AG20443 (cell line): ENCODE results near the gene ETV5.

ENCODE experiments used
- DNase-seq: peaks from one replicate; pipeline ENCODE4 v3.0.0; 2012; ENCODE audit warnings: low spot score, mixed read lengths

ETV5 gene

DNA sequence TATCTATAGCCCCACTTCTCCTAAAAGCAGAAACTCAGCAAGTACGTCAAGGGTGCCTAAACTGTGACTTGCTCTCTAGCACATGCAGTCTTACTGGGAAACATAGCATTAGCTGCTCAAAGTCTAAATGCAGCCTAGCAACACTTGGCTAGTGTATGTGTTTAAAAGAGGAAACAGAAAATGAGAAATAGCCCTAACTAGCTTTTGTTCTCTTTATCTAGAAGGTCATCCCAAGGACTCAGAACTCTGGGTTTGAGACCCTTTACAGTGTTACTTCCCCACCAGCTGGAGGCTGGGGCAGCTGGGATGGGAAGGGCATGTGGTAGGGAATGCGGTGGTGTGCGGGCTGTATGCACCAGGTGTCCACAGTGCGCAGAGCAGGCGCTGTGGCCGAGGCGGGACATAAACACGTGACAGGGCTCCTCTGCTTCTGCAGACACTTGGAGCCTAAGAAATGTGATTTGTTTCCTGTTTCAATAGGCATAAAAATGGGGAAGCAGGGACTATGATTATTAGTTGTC is 13.3 kb downstream of the ETV5 start:
- no peak for DNase-seq

DNA sequence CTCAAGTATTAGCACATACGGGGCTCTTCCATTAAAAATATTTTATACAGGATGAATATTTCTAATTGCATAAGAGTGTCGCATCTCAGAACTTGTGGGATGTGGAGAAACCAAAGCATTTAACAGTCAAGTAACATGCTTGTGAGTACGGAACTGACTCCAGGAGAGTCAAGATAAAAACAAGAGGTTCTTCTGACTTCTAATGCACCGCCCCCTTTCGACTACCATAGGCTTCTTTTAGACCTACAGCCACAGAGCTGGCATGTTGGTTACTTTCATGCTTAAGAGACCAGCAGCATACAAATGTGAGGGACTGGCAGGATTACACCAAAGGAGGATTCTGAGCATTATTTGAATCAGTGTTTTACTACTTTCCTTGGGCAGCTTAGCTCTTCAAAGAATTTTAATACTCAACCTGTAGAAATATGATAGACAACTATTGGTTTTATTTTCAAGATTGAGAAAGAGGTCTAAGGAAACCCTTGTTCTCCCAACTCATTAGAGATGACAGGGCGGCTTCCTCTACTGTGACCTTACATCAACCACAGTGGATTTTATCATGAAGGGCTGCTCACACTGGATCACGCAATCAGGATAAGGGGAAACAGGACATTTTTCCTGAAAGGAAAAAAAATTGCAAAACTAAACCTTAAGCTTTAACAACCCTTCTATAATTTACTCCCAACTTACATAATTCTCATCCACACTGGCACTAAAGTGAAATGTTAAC is 14.0 kb downstream of the ETV5 start:
- no peak for DNase-seq

- no peak for DNase-seq
Observed at GRCh38 chr3:186094271-186094670, 14.6 kb downstream of the ETV5 start.

- DNase-seq: no peak
Observed at GRCh38 chr3:186093271-186093900, 15.5 kb downstream of the ETV5 start.

DNA sequence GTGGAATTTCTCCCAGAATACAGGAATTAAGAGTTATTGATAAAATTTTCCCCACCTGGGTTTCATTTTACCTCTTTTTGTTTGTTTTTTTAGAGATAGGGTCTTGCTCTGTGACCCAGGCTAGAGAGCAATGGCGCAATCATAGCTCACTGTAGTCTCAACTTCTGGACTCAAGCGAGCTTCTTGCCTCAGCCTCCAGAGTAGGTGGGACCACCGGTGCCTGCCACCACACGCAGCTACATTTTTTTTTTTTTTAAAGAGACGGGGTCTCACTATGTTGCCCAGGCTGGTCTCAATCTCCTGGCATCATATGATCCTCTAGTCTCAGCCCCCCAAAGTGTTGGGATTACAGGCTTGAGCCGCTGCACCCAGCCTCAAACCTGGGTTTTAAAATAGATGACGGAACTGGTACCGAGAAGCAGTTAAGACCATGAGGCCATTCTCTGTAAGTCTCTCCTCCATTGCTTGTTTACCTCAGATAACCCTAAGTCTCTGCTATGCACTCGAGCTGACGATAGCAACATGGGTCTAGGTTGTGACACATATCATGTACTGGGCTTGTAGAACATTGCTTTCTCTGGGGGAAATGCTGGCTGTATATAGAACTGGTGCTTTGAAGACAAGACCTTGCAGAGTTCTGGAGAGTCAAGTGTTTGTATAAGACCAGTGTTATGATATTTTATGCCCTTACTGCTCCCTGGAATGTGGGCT is 16.4 kb downstream of the ETV5 start:
- DNase-seq: no peak

DNA sequence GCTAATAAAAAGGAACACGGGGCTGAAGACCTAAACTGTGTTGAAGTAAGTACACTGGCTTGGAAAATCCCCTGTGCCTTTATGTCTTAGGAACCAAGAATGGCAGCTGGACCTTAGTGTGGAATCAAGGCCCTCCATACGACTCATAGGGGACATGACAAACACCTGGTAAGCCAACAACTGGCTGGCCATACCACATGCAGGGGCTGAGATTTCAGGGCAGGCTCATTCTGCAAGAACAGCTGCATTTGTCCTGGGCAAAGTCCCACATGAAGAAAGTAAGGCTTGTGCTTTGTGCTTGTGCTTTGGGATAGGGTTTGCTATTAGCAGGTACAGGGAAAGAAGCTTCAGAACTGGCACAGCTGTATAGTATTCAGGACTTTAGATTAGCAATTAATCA is 18.0 kb downstream of the ETV5 start:
- DNase-seq: no peak

GRCh38 chr3:186088335-186088734 is 20.6 kb downstream of the ETV5 start:
- DNase-seq: no peak

DNA sequence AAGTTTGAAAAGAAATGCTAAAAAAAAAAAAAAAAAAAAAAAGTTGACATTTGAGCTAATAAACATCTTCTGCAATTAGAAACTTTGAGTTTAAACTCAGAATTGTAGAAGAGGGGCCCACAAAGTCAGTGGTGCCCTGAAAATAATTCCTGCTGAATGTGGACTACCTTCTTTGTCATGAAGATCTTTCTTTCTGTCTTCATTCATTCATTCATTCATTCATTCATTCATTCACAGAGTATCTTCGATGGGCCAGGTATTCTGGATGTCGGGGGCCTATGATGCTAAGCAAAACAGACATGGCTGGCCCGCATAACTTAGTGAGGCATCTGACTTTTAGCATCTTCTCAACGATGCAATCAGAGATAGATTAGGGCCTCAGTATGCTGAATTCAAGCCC is 24.6 kb downstream of the ETV5 start:
- DNase-seq: no peak

DNA sequence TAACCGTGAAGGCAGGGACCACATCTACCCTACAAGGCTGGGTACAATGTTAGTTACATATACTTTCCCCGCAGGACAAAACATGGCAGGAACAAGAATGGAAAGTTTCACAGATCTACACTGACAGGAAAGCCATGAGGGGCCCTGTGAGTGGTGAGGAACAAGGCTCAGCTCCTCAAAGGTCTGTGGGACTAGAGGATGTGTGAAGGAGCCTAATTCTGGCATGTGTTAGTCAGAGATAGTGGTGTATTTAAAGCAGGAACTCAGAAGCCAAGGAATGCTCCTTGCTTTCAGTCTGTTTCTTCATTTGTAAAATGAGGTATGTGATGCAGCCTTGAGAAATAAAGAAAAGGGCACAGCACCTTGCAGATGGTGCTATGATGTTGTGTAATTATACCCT is 25.1 kb downstream of the ETV5 start:
- no peak for DNase-seq

GRCh38 chr3:186082150-186082549 is 26.7 kb downstream of the ETV5 start:
- DNase-seq: no peak

DNA sequence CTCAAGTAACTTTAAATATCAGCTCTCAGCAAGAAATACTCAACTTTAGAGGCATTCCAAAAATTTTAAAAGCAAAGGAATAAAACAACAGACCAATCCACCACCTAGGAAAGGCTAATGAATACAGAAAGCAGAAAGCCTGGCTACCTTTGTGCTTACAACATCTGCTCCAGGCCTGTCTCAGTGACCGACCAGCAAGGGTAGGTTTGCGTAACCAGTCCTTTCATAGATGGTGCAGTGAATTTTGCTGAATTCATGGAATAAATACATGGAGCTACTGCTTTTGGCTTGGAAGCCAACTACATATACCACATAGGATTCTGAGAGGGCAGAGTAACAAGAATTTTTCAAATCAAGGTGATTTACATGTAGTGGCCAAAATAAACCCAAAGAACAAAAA is 27.2 kb downstream of the ETV5 start:
- DNase-seq: no peak

DNA sequence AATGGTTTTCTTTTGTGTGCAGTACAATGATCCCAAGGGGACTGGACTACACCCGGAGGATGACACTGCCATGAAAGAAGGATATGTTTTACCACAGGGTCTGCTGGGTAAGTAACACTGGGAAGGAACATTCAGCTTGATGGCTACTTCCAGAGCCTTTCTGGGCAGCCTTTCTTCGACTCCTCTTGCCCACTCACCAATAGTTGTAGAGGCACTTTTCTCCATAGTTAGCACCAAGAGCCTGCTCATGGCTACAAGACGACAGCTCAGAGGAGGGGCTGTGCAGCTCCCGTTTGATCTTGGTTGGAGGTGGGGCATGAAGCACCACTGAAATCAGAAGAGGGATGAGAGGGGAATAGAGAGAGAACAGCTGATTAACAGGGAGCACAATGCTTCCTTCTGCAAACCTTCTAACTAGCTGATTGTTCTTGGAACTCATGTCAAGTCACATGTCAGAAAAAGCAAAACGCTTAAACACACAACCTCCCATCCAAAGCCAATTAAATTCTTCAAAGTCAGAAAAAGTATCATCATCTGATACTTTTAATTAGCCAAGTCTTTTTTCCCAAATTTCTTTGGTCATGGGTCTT is 27.9 kb downstream of the ETV5 start:
- no peak for DNase-seq

DNA sequence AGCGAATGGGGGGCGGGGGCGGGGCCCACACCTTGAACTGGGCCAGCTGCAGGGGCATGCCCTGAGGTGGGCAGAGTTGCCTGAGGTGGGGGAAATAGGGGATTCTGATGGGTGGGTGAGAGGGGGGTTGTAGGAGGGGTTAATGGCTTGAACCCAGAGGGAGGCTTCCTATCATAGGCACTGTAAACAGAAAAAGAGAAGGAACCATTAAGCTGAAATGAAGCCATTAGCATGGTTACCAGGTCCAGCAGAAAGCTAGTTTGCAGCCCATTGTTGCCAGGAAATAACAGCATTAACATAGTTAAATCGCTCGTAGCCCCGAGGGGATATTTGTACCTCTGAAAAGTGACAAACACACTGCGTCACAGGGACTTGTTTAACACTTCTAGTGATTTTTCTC is 29.0 kb downstream of the ETV5 start:
- DNase-seq: no peak

DNA sequence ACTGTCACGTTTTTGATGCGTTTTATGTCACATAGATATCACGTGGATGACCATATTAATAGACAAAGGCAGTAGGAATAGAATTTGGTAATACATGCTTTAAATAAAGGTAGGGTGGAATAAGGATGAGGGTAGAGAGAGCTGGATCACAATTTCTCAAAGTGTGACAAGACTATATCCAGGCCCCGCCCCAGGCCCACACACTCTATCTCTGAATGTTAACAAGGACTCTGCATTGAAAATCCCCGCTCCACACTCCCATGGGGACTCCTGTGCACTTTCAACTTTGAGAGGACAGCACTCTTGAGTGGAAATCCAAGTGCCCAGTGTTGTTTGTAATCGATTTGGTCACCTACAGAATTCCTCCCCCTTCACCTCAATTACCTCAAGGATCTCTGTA is 31.4 kb downstream of the ETV5 start:
- no peak for DNase-seq

GRCh38 chr3:186075931-186076567 is 32.8 kb downstream of the ETV5 start:
- DNase-seq: no peak

DNA sequence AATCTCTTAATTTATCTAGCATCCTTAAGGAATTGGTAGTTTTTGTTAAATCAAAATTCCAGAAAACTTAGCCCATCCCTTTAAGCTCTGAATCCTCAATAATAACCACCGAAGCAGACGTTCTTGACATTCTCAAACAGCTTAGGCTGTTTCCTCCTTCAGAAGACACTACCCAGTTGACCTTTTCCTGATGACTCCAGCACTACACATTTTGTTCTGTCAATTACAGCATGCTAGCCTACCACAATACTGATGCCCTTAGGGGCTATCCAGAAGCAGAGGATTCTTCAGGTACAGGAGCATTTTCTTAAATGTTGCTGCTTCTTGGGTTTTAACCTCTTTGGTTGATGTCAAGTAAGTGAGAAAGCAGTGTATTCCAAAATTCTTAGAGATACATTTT is 33.4 kb downstream of the ETV5 start:
- no peak for DNase-seq

GRCh38 chr3:186073641-186074040 is 35.2 kb downstream of the ETV5 start:
- no peak for DNase-seq

- DNase-seq: no peak
Observed at GRCh38 chr3:186070996-186071395, 37.9 kb downstream of the ETV5 start.

- DNase-seq: no peak
Observed at GRCh38 chr3:186070550-186070949, 38.3 kb downstream of the ETV5 start.

DNA sequence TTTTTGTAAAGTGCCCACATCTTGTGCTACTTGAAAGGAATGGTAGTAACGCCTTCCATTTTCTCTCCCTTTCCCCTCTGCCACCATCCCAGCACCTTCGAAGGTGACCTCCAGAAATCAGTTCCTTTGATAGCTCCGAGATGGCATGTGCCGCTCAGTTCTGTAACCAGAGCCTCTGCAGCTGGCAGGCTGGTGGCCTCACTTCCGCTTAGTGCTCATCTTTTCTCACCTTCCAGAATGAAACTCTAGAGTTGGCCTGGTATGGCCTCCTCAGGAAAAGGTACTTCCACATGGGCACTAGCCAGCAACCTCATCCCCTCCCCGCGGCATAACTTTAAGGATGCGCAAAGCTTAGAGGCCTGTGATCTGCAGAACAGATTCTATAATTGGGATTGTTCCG is 38.8 kb downstream of the ETV5 start:
- DNase-seq: no peak

DNA sequence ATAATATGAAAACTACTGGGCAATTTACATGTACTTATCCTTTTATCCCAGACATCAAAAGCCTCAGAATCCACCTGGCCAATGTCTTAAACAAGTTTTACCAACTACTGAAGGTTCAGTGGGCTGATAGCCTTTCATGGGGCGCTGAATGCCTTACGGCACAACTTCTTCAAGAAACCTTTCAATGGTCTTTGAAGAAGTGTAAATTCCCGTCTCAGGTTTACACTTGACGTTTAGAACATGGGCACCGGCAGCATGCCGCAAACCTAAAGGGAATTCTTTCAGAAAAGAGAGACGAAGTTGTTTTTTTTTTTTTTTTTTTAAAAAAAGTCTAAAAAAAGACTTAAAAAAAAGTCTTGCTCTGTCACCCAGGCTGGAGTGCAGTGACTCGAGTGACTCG is 39.7 kb downstream of the ETV5 start:
- no peak for DNase-seq

- DNase-seq: no peak
Observed at GRCh38 chr3:186068243-186068552, 40.7 kb downstream of the ETV5 start.
